Measurements from ENCODE around the gene ESAM. TPM values are rescaled to one million over a fixed set of nuclear protein-coding genes. Genes with fewer than 3 reads are reported as not detected.

The ESAM gene
- total and polyA plus RNA-seq, 2 of the 8 experiments (the other 6 are each of a cell fraction or from before 2014, with no cell fraction given): 0.09 TPM; not detected in 1

DNA sequence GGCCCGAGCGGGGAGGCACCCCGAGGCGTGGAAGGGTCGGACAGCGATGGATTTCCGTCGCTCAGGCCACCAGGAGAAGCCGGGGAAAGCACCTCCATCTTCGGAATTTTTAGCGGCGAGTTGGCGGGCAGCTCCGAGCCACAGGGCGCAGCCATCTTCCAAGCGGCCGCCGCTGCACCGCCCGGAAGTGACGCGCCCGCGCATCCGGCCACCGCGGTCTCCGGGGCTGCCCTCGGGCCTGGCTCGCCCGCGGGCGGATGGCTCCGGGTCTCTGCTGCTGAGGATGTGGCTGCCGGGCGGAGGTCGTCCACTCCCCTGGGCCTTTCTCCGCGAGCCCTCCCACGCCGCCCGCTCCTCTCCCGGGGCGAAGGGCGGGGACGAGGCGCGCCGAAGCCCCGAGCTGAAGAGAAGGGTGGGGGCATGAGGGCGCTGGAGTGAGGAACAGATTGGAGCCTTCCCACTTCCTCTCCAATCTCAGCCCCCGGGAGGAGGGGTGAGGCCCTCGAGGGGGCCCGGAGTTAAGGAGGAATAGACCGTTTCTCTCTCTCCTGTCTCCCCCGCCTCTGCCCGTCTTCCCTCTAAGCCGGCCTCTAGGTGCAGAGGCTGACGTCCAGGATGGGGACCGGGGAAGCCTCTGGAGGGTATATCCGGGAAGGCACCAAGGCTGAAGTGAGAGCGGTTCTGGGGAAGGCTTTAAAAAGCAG, 38.3 kb upstream of the ESAM start, which contains the start of gene MSANTD2 (continued):
- TF ChIP-seq TEAD4 (IDR thresholded peaks at IDR 0.05; ENCODE audit: low read depth, low read length) (no peak), NRF1 (IDR thresholded peaks at IDR 0.05; ENCODE audit: low read depth, low read length) (no peak), ASH2L (IDR thresholded peaks at IDR 0.05; ENCODE audit: low read length) (peak; percentile 94), SUZ12 (IDR thresholded peaks at IDR 0.05; ENCODE audit: low read length) (no peak), KDM5A (IDR thresholded peaks at IDR 0.05; ENCODE audit: low read length) (peak; percentile 69), FOSL1 (IDR thresholded peaks at IDR 0.05; ENCODE audit: insufficient read depth, low read depth, low read length) (no peak), KDM4A (IDR thresholded peaks at IDR 0.05; ENCODE audit: low read depth, low read length, severe bottlenecking) (peak; percentile 76), RBBP5 (IDR thresholded peaks at IDR 0.05; ENCODE audit: borderline replicate concordance, low read depth, low read length) (peak; percentile 95), GTF2F1 (IDR thresholded peaks at IDR 0.05; ENCODE audit: borderline replicate concordance, low read depth, low read length) (no peak), SP1 (IDR thresholded peaks at IDR 0.05; ENCODE audit: low read depth, low read length) (0 out of 2 replicates have a peak, but pooled peaks have one; percentile 18), CHD2 (IDR thresholded peaks at IDR 0.05; ENCODE audit: low read length) (no peak; the same call in 1 of the 2 replicates), TBP (IDR thresholded peaks at IDR 0.05; ENCODE audit: low read depth, low read length) (peak; percentile 73), POLR2A (IDR thresholded peaks at IDR 0.05; ENCODE audit: control extremely low read depth in 1 of 2, low read depth in 2 of 2, low read length in 2 of 2) (peak; percentile 97 to 98), GABPA (IDR thresholded peaks at IDR 0.05; ENCODE audit: borderline replicate concordance, insufficient read depth, low read length) (peak; percentile 85; the same call in 1 of the 2 replicates), MAFK (IDR thresholded peaks at IDR 0.05; ENCODE audit: low read depth, low read length) (no peak), SRF (IDR thresholded peaks at IDR 0.05; ENCODE audit: low read depth, low read length) (no peak), POLR2AphosphoS5 (IDR thresholded peaks at IDR 0.05; ENCODE audit: low read depth, low read length) (peak; percentile 81; the same call in 1 of the 2 replicates), POU5F1 (IDR thresholded peaks at IDR 0.05; ENCODE audit: low read depth, low read length) (no peak), CHD1 (IDR thresholded peaks at IDR 0.05; ENCODE audit: low read depth, low read length) (no peak), CREB1 (IDR thresholded peaks at IDR 0.05) (peak; percentile 82), TAF7 (optimal IDR thresholded peaks at IDR 0.05; ENCODE audit: borderline replicate concordance, low read depth, low read length) (peak; percentile 70), TCF12 (IDR thresholded peaks at IDR 0.05; ENCODE audit: low read depth, low read length) (no peak), ZNF274 (IDR thresholded peaks at IDR 0.05; ENCODE audit: borderline replicate concordance, extremely low read depth, low read length) (no peak), JUND (IDR thresholded peaks at IDR 0.05; ENCODE audit: low read length) (no peak)
- TF ChIP-seq, protein P1, sequence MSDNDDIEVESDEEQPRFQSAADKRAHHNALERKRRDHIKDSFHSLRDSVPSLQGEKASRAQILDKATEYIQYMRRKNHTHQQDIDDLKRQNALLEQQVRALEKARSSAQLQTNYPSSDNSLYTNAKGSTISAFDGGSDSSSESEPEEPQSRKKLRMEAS (IDR thresholded peaks at IDR 0.05): peak; percentile 42
- TF ChIP-seq, protein P2, sequence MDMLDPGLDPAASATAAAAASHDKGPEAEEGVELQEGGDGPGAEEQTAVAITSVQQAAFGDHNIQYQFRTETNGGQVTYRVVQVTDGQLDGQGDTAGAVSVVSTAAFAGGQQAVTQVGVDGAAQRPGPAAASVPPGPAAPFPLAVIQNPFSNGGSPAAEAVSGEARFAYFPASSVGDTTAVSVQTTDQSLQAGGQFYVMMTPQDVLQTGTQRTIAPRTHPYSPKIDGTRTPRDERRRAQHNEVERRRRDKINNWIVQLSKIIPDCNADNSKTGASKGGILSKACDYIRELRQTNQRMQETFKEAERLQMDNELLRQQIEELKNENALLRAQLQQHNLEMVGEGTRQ (IDR thresholded peaks at IDR 0.05; ENCODE audit: low read length): no peak
